Transverse colon (tissue), 4 donors: ENCODE measurements around the gene ZCCHC17. TPM values are rescaled to one million over a fixed set of nuclear protein-coding genes. Genes with fewer than 3 reads are reported as not detected.

Experiments used
- DNase-seq: peaks from one replicate; pipeline ENCODE4 v3.0.0-alpha.2; 2019
- H3K27ac ChIP-seq, 4 donors: fragments of 200-600 bp; sonication (generic); 2 replicates each; pipeline ENCODE4 v1.5.1; 2016 to 2018; ENCODE audit warnings: inconsistent platforms in 4 of 4
- H3K27me3 ChIP-seq: fragments of 200-600 bp; sonication (generic); 2 replicates; pipeline ENCODE4 v1.5.1; 2017; ENCODE audit warnings: inconsistent platforms
- H3K36me3 ChIP-seq, 4 donors: fragments of 200-600 bp; sonication (generic); 2 replicates each; pipeline ENCODE4 v1.5.1; 2017 to 2019; ENCODE audit warnings: inconsistent platforms in 4 of 4
- H3K4me1 ChIP-seq, 4 donors: fragments of 200-600 bp; sonication (generic); 2 replicates each; pipeline ENCODE4 v1.5.1; 2017 to 2020; ENCODE audit warnings: inconsistent platforms in 4 of 4
- H3K4me3 ChIP-seq, 4 donors: fragments of 200-600 bp; sonication (generic); 1 replicate in 1 of 4; 2 replicates in 3 of 4; pipeline versions ENCODE4 v1.5.1 to v1.6.1; 2017 to 2019; ENCODE audit warnings: inconsistent platforms in 4 of 4
- H3K9me3 ChIP-seq, 2 donors: fragments of 200-600 bp; sonication (generic); 2 replicates each; pipeline ENCODE4 v1.5.1; 2017 to 2019; ENCODE audit warnings: inconsistent platforms in 2 of 2
- CTCF ChIP-seq, 5 experiments: fragments of 200-600 bp in 3 of 5; fragments of 450-650 bp in 2 of 5; sonication (generic) in 3 of 5; IDR thresholded peaks; 1 replicate in 2 of 5; 2 replicates in 3 of 5; pipeline ENCODE4 v1.5.1; 2016 to 2017; ENCODE audit warnings: antibody characterized with exemption in 5 of 5, inconsistent platforms in 3 of 5, mild to moderate bottlenecking in 2 of 5, moderate library complexity in 1 of 5
- EP300 ChIP-seq: sonication (generic); formaldehyde crosslinking; IDR thresholded peaks from one replicate; pipeline ENCODE4 v1.6.1; 2017; ENCODE audit warnings: antibody characterized with exemption, low read depth
- POLR2A ChIP-seq: fragments of 450-650 bp; IDR thresholded peaks from one replicate; pipeline ENCODE4 v1.6.1; 2016; ENCODE audit warnings: antibody characterized with exemption, mild to moderate bottlenecking, moderate library complexity
- POLR2AphosphoS5 ChIP-seq, 3 donors: sonication (generic); formaldehyde crosslinking; IDR thresholded peaks; one replicate each; pipeline ENCODE4 v1.6.1; 2016; ENCODE audit warnings: antibody characterized with exemption in 3 of 3
- WGBS, 2 donors: methylation state at CpG; one replicate each; pipeline ENCODE4 v1.1.5; 2018; ENCODE audit warnings: low coverage in 1 of 2; 5-methylcytosine and 5-hydroxymethylcytosine counted together
- in situ Hi-C, 4 donors: fragments of 200-750 bp; cut with MboI; loops; one replicate each; pipeline versions ENCODE4 v1.15.0 to v1.15.1; 2017; ENCODE audit warnings: low sequenced_read_pairs in 3 of 4, low pct_ligation_motif_present in 1 of 4, low pct_unique_long_range_greater_than_20kb in 1 of 4
- intact Hi-C: fragments of 100-400 bp; cut with DNase I; formaldehyde crosslinking; loops from one replicate; pipeline ENCODE4 v1.15.1; 2023; ENCODE audit warnings: low total_unique reads
- total RNA-seq, 4 donors: library from RNA; depleted of rRNA; stranded (reverse); fragments of >200 nt; gene quantifications; one replicate each; pipeline ENCODE4 v1.1.0, GENCODE V29; 2016

The ZCCHC17 gene
- total RNA-seq, 4 donors from 2014 or later, result 4.8 to 18.7 (median 13.7) TPM

- 81% methylated on average over 9 of the region's 10 CpGs; no CpG with 5 or more reads in 1 of the 2 donors for WGBS, 2 donors
- peak overlapping the region; percentile 80 to 86 (median 82) for H3K27ac ChIP-seq
- intact Hi-C loops (no loop called here), in situ Hi-C loops (no loop called here)
- H3K4me3 ChIP-seq, result peak overlapping the region in 3 of 4 donors; percentile 21 to 48 (median 22)
- no peak for DNase-seq
- no peaks in the 10 kb centered on the region for H3K36me3 ChIP-seq
- peaks cover 8 to 60% (median 52%) of the 10 kb centered on the region in 4 donors for H3K4me1 ChIP-seq
- TF ChIP-seq EP300, result no peak
- TF ChIP-seq POLR2AphosphoS5 (IDR thresholded peaks at IDR 0.05), result no peak
- TF ChIP-seq POLR2A, result no peak
- no peak for TF ChIP-seq CTCF (IDR thresholded peaks at IDR 0.05)
- no peaks in the 10 kb centered on the region for H3K9me3 ChIP-seq
- no peaks in the 10 kb centered on the region for H3K27me3 ChIP-seq
Measured at GRCh38 chr1:31372751-31373055, 75.9 kb downstream of the ZCCHC17 start.

- Histone ChIP-seq H3K36me3 (no peaks in the 10 kb centered on the region), H3K4me3 (peak within 1 kb of the TSS; percentile 17 to 48 (median 22)), H3K27ac (peak within 1 kb of the TSS; percentile 80 to 86 (median 82)), H3K9me3 (no peaks in the 10 kb centered on the region), H3K4me1 (peaks cover 8 to 65% (median 54%) of the 10 kb centered on the region in 4 donors), H3K27me3 (no peaks in the 10 kb centered on the region)
- TF ChIP-seq EP300 (no peak), POLR2A (peak; percentile 73), POLR2AphosphoS5 (IDR thresholded peaks at IDR 0.05) (peak; percentile 30 to 78 (median 73)), CTCF (IDR thresholded peaks at IDR 0.05) (no peak)
- intact Hi-C loops, result no loop called here
- whole genome bisulfite sequencing, 2 donors, result 19% methylated on average over 35 of the region's 44 CpGs; no CpG with 5 or more reads in 1 of the 2 donors
- peak; percentile 88 for DNase-seq
- in situ Hi-C loops, result no loop called here
Measured at GRCh38 chr1:31373056-31373896, 76.4 kb downstream of the ZCCHC17 start, which contains the start of gene FABP3. TSS of gene FABP3 (minus strand) at chr1:31373076. CDS start at chr1:31373014, 62 bp downstream.

- 44 to 47% methylated on average over 6 to 11 of the region's 11 CpGs for WGBS, 2 donors
- intact Hi-C loops (no loop called here), in situ Hi-C loops (no loop called here)
- no peaks in the 10 kb centered on the region for H3K27me3 ChIP-seq
- H3K4me1 ChIP-seq, result peaks cover 8 to 57% (median 52%) of the 10 kb centered on the region in 4 donors
- no peak for TF ChIP-seq EP300
- TF ChIP-seq CTCF (IDR thresholded peaks at IDR 0.05), result no peak
- TF ChIP-seq POLR2A, result no peak
- H3K4me3 ChIP-seq, result peak overlapping the region in 3 of 4 donors; percentile 21 to 48 (median 22)
- DNase-seq, result no peak
- H3K27ac ChIP-seq, result peak overlapping the region; percentile 80 to 86 (median 82)
- H3K36me3 ChIP-seq, result no peaks in the 10 kb centered on the region
- no peaks in the 10 kb centered on the region for H3K9me3 ChIP-seq
Measured at GRCh38 chr1:31373897-31374486, 77.2 kb downstream of the ZCCHC17 start.

- intact Hi-C loops, result no loop called here
- no peak overlapping the region for H3K4me3 ChIP-seq
- TF ChIP-seq POLR2A (no peak), POLR2AphosphoS5 (IDR thresholded peaks at IDR 0.05) (no peak), EP300 (no peak), CTCF (IDR thresholded peaks at IDR 0.05) (no peak)
- in situ Hi-C loops, result no loop called here
- no peaks in the 10 kb centered on the region for H3K36me3 ChIP-seq
- WGBS, 2 donors, result 71% methylated on average over 7 of the region's 7 CpGs; no CpG with 5 or more reads in 1 of the 2 donors
- peaks cover 8 to 53% (median 52%) of the 10 kb centered on the region in 4 donors for H3K4me1 ChIP-seq
- H3K27ac ChIP-seq, result peak overlapping the region; percentile 80 to 86 (median 82)
- DNase-seq, result no peak
- no peaks in the 10 kb centered on the region for H3K9me3 ChIP-seq
- no peaks in the 10 kb centered on the region for H3K27me3 ChIP-seq
Measured at GRCh38 chr1:31374511-31375196, 77.8 kb downstream of the ZCCHC17 start.
